ENCODE results near the gene PFKFB2. TPM values are rescaled to one million over a fixed set of nuclear protein-coding genes. Genes with fewer than 3 reads are reported as not detected.

PFKFB2 gene
- polyA plus RNA-seq, 1 donor from 2014 or later = 2.2 TPM

DNA sequence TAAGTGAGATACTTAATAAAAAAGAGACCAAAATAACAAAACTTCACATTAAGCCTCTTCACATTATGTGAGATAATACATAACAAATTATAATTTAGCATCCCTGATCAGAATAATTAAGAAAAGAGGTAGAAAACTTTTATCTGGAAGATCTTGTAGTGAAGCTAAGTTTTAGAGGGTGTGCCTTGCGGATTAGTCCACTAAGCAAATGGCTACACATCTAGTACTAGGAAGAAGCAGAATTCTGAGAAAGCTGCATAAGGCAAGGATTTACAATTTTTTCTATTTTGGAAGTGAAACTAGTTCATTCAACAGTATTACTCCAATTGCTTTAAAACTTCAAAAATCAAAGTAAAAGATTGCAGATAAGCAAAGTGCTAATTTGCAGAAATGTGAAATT, 5.6 kb upstream of the PFKFB2 start:
- H3K36me3 Mint-ChIP-seq = peaks cover 6% of the 10 kb centered on the region
- H3K9me3 Mint-ChIP-seq = no peaks in the 10 kb centered on the region
- peak overlapping the region in 1 of 4 donors; percentile 26 for H3K4me3 Mint-ChIP-seq
- H3K4me1 Mint-ChIP-seq = peaks cover 22 to 40% (median 25%) of the 10 kb centered on the region in 3 donors
- no peak overlapping the region for H3K27ac Mint-ChIP-seq
- H3K27me3 Mint-ChIP-seq = no peaks in the 10 kb centered on the region

DNA sequence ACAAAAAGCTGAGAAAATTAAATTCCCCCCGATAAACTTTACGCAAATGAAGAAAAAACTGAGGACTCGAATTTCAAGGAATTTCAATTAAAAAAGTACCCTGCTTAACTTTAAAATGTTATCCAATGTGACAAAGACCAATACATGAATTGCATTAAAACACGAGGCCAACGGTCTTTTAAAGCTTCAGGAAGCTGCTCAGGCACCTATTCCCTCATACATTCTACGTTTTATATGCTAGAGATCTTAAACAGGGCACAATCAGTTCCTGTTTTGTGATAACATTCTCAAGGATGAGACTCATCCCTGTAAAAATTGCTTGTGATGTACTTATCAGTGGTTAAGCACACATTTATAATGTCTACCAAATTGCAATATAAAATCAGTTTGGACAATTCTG, 5.0 kb upstream of the PFKFB2 start:
- Mint-ChIP-seq H3K4me3 (peak overlapping the region in 1 of 4 donors; percentile 26), H3K27me3 (no peaks in the 10 kb centered on the region), H3K4me1 (peaks cover 28 to 42% (median 31%) of the 10 kb centered on the region in 3 donors), H3K9me3 (no peaks in the 10 kb centered on the region), H3K27ac (no peak overlapping the region), H3K36me3 (peaks cover 5% of the 10 kb centered on the region)

DNA sequence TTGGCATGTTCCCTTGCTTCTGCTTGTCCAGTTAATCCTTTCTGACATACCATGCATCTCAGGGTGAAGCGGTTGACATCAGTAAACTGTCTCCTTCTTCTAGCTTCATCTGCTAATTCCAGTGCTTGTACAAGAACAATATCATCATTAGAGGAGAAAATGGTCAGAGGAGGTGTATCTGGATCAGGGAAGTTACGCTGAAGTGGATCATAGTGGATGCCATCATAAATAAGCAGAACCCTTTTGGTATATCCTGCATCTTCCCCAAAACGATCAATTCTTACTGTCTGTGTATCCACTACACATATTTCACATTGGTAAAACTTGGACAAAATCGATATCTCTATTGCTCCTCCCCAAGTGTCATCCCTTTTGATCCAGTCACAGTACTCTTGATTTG, 4.0 kb upstream of the PFKFB2 start:
- no peaks in the 10 kb centered on the region for H3K9me3 Mint-ChIP-seq
- no peaks in the 10 kb centered on the region for H3K27me3 Mint-ChIP-seq
- H3K36me3 Mint-ChIP-seq = peaks cover 5% of the 10 kb centered on the region
- peak overlapping the region in 1 of 3 donors; percentile 98 for H3K27ac Mint-ChIP-seq
- H3K4me3 Mint-ChIP-seq = peak overlapping the region in 1 of 4 donors; percentile 99
- H3K4me1 Mint-ChIP-seq = peaks cover 32 to 46% (median 34%) of the 10 kb centered on the region in 3 donors

DNA sequence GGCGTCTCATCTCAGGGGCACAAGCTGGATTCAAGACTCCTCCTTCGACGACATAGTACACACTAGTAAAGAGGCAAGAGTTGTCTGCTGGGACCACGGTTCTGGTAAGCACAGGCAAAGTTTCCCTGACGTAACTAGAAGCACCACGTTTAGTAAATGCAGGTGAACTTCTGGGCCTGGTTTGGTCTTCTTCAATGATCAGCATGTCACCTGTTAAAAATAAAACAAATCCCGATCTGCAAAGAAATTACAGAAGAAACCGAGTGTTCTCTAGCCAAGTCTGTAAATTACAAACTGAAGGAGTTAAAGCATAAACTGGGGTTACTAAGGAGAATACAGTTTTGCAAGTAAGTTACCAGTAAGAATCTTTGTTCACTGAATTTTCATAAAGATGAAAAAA, 3.6 kb upstream of the PFKFB2 start:
- H3K9me3 Mint-ChIP-seq = no peaks in the 10 kb centered on the region
- H3K4me3 Mint-ChIP-seq = peak overlapping the region; percentile 38 to 100 (median 78)
- peak overlapping the region in 2 of 3 donors; percentile 97 to 98 for H3K27ac Mint-ChIP-seq
- H3K36me3 Mint-ChIP-seq = peaks cover 5% of the 10 kb centered on the region
- no peaks in the 10 kb centered on the region for H3K27me3 Mint-ChIP-seq
- peaks cover 37 to 51% (median 39%) of the 10 kb centered on the region in 3 donors for H3K4me1 Mint-ChIP-seq

DNA sequence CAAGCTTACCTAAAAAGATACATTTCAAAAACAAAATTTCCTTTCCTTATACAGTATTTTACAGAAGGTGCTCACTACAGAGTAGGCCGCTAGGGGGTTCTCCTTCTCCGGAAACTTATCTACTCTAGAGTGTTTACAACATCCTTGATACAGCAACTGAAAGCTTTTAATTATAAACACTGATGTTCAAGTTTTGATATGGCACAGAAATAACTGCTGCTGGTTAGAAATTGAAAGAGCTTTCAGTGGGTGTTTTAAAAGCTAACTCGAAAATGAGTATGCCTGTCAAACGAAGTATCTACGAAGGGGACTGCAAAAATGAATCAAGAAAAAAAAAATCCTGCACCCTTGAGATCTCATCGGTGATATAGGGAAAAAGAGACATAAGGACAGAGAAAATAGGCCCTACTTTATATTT, 3.1 kb upstream of the PFKFB2 start:
- Mint-ChIP-seq H3K4me1 (peaks cover 41 to 53% (median 43%) of the 10 kb centered on the region in 3 donors), H3K27me3 (no peaks in the 10 kb centered on the region), H3K27ac (peak overlapping the region; percentile 96 to 98 (median 97)), H3K9me3 (no peaks in the 10 kb centered on the region), H3K4me3 (peak overlapping the region; percentile 96 to 100 (median 99)), H3K36me3 (peaks cover 3% of the 10 kb centered on the region)

DNA sequence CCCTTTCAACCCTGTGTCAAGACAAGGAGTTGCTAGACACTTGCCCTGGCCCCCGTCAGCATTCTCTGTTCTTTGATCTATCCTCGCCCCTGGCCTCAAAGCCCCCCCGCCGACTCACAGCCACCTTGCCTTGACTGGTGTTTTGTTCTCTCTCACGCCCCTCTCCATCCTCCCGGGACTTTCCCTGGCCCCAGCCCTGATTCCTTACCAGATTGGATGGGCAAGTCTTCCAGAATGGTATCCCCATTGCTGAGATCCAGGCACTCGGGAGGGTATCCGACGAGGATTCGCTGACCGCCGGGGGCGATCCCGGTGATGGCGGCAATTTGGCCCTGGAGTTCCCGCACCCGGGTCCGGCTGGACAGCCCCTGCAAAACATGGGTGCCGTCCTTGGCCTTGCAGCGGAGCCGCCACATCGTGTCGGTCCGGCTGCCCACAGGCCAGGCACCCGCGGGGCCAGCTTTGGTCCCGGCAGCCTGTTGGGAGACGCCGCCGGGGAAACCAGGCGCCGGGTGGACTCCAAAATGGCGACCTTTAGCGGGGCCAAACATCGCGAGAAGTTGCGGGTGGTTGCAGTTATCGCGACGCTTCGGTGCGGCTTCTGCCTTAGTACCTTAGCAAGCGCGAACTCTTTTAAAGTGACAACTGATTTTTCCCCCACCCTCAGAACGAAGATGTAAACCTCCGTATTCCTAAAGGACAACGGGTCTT, 2.4 kb upstream of the PFKFB2 start:
- peaks cover 3% of the 10 kb centered on the region for H3K36me3 Mint-ChIP-seq
- H3K4me3 Mint-ChIP-seq = peak overlapping the region; percentile 96 to 100 (median 99)
- no peaks in the 10 kb centered on the region for H3K27me3 Mint-ChIP-seq
- H3K27ac Mint-ChIP-seq = peak overlapping the region; percentile 96 to 98 (median 97)
- peaks cover 44 to 55% (median 44%) of the 10 kb centered on the region in 3 donors for H3K4me1 Mint-ChIP-seq
- no peaks in the 10 kb centered on the region for H3K9me3 Mint-ChIP-seq

DNA sequence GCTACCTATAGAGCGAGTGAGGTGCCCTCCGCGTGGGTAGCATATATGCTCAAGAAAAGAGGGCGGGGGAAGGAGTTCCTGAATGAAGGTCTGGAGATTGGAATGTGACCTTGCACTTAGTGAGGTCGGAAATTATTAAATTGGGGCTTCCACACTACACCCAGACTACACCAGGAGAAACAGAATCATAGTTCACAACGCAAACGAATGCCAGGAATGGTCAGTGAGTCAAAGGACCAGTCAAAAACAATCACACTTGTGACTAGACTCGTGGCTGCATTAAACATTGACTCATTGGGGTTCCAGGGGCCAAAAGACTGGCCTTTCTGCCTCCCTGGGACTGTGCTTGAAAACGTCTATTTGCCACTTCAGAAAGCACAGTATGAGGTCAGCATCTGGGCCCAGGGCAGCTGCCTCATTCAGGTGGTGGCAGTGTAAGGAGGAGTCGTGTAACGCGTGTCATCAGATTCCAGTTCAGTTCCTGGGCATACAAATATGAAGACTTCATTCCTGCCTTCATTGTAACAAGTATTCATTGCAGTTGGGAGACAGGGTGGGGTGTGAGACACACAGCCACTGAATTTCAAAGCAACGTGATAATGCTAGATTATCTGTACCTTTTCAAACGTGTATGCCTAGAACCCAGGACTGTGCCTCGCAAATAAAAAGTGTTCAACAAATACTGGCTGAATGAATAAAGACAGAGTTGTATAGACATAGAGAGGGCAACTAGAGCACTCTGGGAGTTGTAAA, 1.7 kb upstream of the PFKFB2 start, which contains the start of gene YOD1:
Gene YOD1, minus strand, starts transcription at position 18 of the 753 bp plus-strand sequence. CDS start 178 bp downstream, outside the sequence.
- Mint-ChIP-seq H3K9me3 (no peaks in the 10 kb centered on the region), H3K36me3 (peaks cover 3% of the 10 kb centered on the region), H3K27ac (peak within 1 kb of the TSS; percentile 96 to 98 (median 97)), H3K27me3 (no peaks in the 10 kb centered on the region), H3K4me1 (peaks cover 43 to 52% (median 47%) of the 10 kb centered on the region in 3 donors), H3K4me3 (peak within 1 kb of the TSS; percentile 96 to 100 (median 99))

DNA sequence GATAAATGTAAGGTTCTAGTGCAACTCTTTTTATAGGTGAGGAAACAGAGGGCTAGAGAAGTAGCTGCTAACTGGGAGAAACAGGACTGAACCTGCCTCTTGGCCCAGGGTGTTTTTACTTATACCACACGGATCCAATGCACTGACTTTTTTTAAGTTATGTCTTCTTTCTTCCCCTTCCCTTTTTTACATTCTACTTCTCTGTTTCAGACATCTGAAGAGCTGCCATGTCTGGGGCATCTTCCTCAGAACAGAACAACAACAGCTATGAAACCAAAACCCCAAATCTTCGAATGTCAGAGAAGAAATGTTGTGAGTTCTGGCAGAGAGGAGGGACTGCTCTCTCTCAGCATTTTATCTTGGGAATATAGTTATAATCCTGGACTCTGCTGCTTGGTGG, 1.4 kb downstream of the PFKFB2 start:
- Mint-ChIP-seq H3K36me3 (peaks cover 3% of the 10 kb centered on the region), H3K27me3 (no peaks in the 10 kb centered on the region), H3K9me3 (no peaks in the 10 kb centered on the region), H3K27ac (peak overlapping the region; percentile 69 to 98 (median 83)), H3K4me3 (peak overlapping the region; percentile 51 to 99 (median 98)), H3K4me1 (peaks cover 34 to 43% (median 37%) of the 10 kb centered on the region in 3 donors)

DNA sequence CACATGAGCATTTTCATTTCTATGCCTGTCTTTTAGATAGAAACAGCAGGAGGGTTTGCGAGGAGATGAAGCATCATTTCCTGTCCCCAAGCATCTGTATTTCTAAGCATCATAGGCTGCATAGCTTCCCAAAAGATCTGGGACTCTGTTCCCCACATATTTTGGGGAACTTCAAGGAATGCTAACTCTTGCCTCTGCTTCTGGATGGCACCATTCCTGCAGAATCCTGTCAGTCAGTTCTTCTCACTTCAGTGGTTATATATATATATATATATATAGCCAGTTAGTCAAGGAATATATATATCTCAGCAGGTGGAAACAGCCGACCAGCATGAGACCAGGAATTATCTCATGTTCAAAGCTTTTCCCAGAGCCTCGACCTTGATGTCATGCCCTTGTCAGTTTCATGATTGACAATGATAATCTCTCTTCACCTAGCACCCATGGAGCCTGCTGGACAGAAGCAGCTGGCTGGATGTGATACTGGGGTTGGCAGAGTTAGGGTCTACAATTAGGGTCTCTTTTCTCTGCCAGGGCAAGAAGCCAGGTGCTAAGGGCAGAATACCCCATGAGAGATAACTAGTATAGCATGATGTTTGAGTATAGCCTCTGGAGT, 2.4 kb downstream of the PFKFB2 start:
- Mint-ChIP-seq H3K4me3 (peak overlapping the region in 1 of 4 donors; percentile 99), H3K27ac (peak overlapping the region; percentile 69 to 98 (median 83)), H3K9me3 (no peaks in the 10 kb centered on the region), H3K27me3 (no peaks in the 10 kb centered on the region), H3K36me3 (peaks cover under 1% of the 10 kb centered on the region), H3K4me1 (peaks cover 26 to 37% (median 31%) of the 10 kb centered on the region in 3 donors)

DNA sequence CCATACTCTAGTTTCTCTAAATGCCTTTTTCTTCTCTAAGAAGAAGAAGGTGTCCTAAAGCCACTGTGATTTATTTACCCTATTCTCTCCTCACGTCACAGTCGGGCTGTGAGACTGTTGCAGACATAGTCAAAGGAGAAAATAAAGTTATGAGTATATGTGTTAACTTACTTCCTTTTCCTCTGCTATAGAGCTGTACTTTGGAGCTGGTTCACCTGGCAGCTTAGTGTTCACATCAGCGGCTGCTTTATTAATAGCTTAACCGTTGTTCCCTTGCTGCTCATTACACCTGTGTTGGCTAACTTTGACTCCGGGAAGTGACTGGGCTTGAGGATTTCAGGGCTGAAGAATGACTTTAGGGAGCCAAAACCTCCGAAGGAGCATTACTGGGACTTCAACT, 3.6 kb downstream of the PFKFB2 start:
- H3K4me1 Mint-ChIP-seq = peaks cover 22 to 30% (median 24%) of the 10 kb centered on the region in 3 donors
- H3K27ac Mint-ChIP-seq = peak overlapping the region in 2 of 3 donors; percentile 6 to 98

DNA sequence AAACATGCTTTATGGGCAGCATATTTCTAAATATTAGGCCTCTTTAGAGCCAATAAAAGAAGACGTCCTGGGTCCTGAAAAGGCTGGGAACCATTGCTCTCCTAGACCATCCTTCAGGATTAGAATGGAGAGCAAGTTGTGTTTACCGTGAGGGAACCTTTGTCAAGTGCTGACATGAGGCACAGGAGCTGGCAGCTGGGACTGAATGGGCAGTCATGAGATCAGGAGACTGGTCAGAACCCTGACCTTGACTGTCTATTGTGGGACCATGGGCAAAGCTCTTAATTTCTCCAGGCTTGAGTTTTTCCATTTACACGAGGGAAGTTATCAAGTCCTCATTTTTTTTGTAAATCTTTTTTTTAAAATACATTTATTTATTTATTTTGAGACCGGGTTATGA, 5.2 kb downstream of the PFKFB2 start:
- Mint-ChIP-seq H3K27ac (no peak overlapping the region), H3K9me3 (no peaks in the 10 kb centered on the region), H3K4me3 (no peak overlapping the region), H3K4me1 (peaks cover 15 to 21% (median 15%) of the 10 kb centered on the region in 3 donors), H3K36me3 (peaks cover 3% of the 10 kb centered on the region), H3K27me3 (no peaks in the 10 kb centered on the region)

More for the DNA sequence above, 3.6 kb downstream of the PFKFB2 start:
- Mint-ChIP-seq H3K9me3 (no peaks in the 10 kb centered on the region), H3K36me3 (peaks cover 3% of the 10 kb centered on the region), H3K27me3 (no peaks in the 10 kb centered on the region), H3K4me3 (peak overlapping the region in 1 of 4 donors; percentile 74)

DNA sequence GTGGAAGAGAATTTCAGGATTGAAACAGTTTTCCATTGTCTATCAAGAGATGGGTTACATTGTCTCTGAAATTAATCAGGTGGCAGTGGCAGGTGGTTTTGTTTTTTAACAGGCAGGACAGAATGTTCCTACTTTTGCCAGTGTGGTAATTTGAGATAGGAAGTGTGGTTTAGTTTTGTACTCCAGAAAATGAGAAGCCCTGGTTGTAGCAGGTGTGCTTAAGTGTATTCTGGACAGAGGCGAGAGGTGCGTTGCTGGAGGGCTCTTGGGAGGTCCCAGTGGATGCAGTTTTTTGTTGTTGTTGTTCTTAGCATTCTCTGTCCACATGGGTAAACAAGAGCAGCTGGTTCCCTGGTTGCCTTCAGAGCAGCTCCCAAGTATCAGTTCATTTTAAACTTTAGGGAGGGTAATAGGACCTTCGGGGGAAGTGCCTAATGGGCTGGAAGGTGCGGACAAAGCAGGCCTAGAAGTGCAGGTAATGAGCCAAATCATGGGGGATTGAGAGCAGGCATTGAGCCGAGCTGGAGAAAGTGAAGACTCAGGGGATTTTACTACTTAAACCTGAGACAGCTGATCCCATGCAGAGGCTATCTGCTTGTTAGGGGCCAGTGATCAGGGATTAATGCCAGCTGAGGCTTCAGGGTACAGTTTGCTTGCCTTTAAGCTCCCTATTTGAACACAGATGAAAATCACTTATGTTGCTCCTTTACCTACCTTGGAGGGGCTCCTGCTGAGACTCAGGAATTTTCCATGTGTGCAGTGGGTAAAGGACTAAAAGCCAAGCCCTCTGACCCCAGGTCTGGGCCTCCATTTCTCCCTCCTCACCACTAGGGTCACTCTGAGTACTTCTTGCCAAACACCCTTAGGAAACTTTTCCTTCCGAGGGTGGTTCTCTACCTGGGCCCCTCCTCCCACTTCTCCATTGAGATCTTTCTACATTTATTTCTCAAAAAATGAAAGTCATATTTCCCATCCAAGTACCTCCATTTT, 6.1 kb downstream of the PFKFB2 start:
- Mint-ChIP-seq H3K27me3 (no peaks in the 10 kb centered on the region), H3K9me3 (no peaks in the 10 kb centered on the region), H3K4me1 (peaks cover 11 to 18% (median 12%) of the 10 kb centered on the region in 3 donors), H3K36me3 (peaks cover 3% of the 10 kb centered on the region), H3K27ac (no peak overlapping the region), H3K4me3 (no peak overlapping the region)

DNA sequence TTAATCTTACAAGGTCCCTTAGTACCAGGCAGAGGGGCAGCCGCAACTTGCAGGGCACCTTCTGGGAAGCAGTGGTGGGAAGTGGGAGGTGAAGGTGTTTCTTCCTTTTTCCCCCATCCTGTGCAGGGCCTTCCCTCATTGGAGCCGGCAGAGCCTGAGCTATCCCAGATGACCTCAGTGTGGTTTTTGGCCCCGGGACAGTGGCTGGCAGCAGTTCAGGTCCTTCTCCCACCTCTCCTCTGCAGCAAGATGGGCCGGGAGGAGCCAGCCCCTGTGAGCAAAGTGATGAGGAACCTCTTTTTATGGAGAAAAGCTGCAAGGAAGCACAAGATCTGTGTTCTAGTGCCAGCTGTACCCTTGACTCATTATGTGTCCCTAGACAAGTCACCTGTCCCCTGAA, 6.8 kb downstream of the PFKFB2 start:
- no peaks in the 10 kb centered on the region for H3K27me3 Mint-ChIP-seq
- no peak overlapping the region for H3K4me3 Mint-ChIP-seq
- peaks cover 3% of the 10 kb centered on the region for H3K36me3 Mint-ChIP-seq
- no peaks in the 10 kb centered on the region for H3K9me3 Mint-ChIP-seq
- peaks cover 4 to 11% (median 5%) of the 10 kb centered on the region in 3 donors for H3K4me1 Mint-ChIP-seq
- peak overlapping the region in 1 of 3 donors; percentile 24 for H3K27ac Mint-ChIP-seq

DNA sequence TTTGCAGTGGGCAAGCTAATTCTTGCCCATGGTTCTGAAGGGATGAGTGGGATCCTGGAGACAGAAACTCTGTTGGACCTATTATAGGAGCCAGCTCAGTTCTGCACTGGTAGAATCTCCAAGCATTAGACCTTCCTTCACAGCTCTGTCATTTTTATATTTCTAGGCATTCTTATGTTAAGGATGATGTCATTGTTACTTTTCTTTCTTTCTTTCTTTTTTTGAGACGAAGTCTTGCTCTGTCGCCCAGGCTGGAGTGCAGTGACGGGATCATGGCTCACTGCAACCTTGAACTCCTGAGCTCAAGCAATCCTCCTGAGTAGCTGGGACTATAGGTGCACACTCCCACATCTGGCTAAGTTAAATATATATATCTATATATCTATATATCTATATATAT, 7.5 kb downstream of the PFKFB2 start:
- H3K27ac Mint-ChIP-seq = peak overlapping the region in 1 of 3 donors; percentile 74
- H3K4me3 Mint-ChIP-seq = peak overlapping the region in 1 of 4 donors; percentile 28
- no peaks in the 10 kb centered on the region for H3K9me3 Mint-ChIP-seq
- H3K4me1 Mint-ChIP-seq = peaks cover 0 to 7% (median 0%) of the 10 kb centered on the region in 3 donors
- peaks cover 6% of the 10 kb centered on the region for H3K36me3 Mint-ChIP-seq
- H3K27me3 Mint-ChIP-seq = no peaks in the 10 kb centered on the region

Measured in IgD-negative memory B cell (primary cell).